Activated naive CD4-positive, alpha-beta T cell treated with anti-CD3 and anti-CD28 coated beads for 36 hours (primary cell): Measurements from ENCODE around the gene DDR1. TPM values are rescaled to one million over a fixed set of nuclear protein-coding genes. Genes with fewer than 3 reads are reported as not detected.
A peak's percentile ranks its signal among the peaks of the same experiment; 100 is the strongest.

Experiments used
- CTCF ChIA-PET: fragments of 350-600 bp; sonication (Branson Sonifier 250); formaldehyde crosslinking; loops from one replicate; lab custom pipeline; 2021; ENCODE audit warnings: antibody characterized with exemption; lab: Charles Lee
- DNase-seq: peaks from one replicate; pipeline ENCODE4 v3.0.0-alpha.2; 2020
- H3K27ac Mint-ChIP-seq: one replicate; pipeline ENCODE4 v1.8.0; 2021; ENCODE audit warnings: mild to moderate bottlenecking, mixed read lengths
- H3K27me3 Mint-ChIP-seq: one replicate; pipeline ENCODE4 v1.8.0; 2021; ENCODE audit warnings: low read depth, mixed read lengths
- H3K36me3 Mint-ChIP-seq: one replicate; pipeline ENCODE4 v1.8.0; 2021; ENCODE audit warnings: low read depth, mixed read lengths
- H3K4me1 Mint-ChIP-seq: one replicate; pipeline ENCODE4 v1.8.0; 2021; ENCODE audit warnings: low read depth, mixed read lengths
- H3K4me3 Mint-ChIP-seq: one replicate; pipeline ENCODE4 v1.8.0; 2021; ENCODE audit warnings: mild to moderate bottlenecking, moderate library complexity, mixed read lengths
- H3K9me3 Mint-ChIP-seq: one replicate; pipeline ENCODE4 v1.8.0; 2021; ENCODE audit warnings: mixed read lengths
- intact Hi-C: fragments of 100-400 bp; cut with micrococcal nuclease; formaldehyde crosslinking; loops from one replicate; pipeline ENCODE4 v1.15.1; 2023
- total RNA-seq, 2 experiments: library from RNA; stranded (reverse); gene quantifications; one replicate each; pipeline ENCODE4 v1.2.3, GENCODE V29; 2021

Gene DDR1
- total RNA-seq, 2 experiments from 2014 or later = 9.5 to 10.1 TPM

DNA sequence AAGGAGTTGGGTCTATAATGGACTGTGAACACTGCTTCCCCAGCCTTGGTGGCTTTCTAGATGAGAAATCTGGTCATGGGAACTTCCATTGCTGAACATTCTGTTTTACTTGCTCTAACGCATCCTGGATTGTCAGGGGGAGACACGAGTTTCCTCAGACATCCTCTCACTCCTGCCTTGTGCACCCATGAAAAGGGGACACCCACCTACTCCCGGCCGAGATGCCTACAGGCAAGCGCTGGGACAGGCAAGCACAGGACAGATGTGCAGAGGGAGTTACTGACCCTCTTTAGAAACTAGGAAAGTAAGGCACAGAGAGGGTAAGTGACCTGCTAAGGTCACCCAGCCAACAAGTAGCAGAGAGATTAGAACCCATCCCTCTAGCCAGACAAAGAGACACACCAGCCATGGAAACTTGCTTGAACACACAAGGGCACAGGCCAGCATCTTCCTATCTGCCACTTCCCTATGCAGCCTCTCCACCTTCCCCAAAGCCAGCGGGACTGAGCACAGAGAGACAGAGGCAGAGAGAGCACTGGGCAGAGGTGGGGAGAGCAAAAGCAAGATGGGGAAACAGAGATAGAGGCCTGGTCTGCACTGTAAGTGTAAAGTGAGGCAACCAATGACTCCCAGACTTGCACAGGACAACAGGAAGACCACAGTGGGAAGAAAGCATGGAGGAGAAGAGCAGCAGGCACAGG lies 48.5 kb downstream of the DDR1 start:
- DNase-seq = no peak
- Mint-ChIP-seq H3K4me1 (no peaks in the 10 kb centered on the region), H3K27me3 (no peaks in the 10 kb centered on the region), H3K27ac (no peak overlapping the region), H3K36me3 (peaks cover 12% of the 10 kb centered on the region), H3K4me3 (no peak overlapping the region), H3K9me3 (peaks cover 3% of the 10 kb centered on the region)
- CTCF ChIA-PET = no interaction called here
- intact Hi-C loops = no loop called here

DNA sequence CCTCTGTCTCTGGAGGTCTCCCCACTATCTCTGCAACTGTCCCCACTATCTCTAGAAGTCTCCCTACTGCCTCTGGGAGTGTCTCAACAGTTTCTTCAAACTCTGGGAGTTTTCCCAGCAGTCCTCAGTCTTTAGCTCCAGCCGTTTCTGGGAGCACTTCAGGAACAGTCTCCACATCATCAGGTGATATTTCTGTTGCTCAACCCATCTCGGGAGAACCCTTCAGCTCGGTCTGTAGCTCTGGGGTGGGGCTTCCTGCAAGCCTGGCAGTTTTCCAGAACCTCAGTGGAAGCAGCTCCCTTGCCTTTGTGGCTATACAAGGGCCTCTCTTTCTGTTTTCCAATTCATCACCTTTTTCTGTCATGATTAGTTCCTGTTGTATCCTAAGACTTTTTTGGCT lies 50.7 kb downstream of the DDR1 start:
- H3K36me3 Mint-ChIP-seq = no peaks in the 10 kb centered on the region
- no peak overlapping the region for H3K4me3 Mint-ChIP-seq
- DNase-seq = no peak
- CTCF ChIA-PET = interaction anchor here (0.5 kb wide), 1 partner anchor 58 kb away, joined by 3 read pairs; no protein-coding TSS in a partner anchor
- H3K27ac Mint-ChIP-seq = no peak overlapping the region
- H3K9me3 Mint-ChIP-seq = no peaks in the 10 kb centered on the region
- no peaks in the 10 kb centered on the region for H3K27me3 Mint-ChIP-seq
- intact Hi-C loops = no loop called here
- no peaks in the 10 kb centered on the region for H3K4me1 Mint-ChIP-seq

DNA sequence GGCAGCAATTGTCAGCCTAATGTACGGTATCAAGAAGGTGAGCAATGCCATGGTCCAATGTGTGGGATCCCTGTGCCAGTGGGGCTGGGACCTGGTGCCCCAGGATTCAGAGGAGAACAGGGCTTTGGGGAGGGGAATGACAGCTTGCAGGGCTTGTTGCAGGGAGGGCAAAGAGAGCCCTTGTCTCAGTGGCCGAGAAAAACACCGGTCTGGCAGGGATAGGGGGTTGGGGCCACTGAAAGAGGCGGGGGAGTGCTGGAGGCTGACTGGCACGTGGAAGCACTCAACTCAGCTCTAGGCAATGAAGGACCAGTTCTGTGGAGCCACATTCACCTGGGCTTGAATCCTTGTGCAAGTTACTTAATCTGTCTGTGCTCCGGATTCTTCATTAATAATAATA lies 52.9 kb downstream of the DDR1 start:
- intact Hi-C loops = no loop called here
- Mint-ChIP-seq H3K36me3 (no peaks in the 10 kb centered on the region), H3K27me3 (peaks cover 15% of the 10 kb centered on the region), H3K4me1 (no peaks in the 10 kb centered on the region), H3K4me3 (no peak overlapping the region), H3K9me3 (no peaks in the 10 kb centered on the region), H3K27ac (no peak overlapping the region)
- CTCF ChIA-PET = no interaction called here
- no peak for DNase-seq

DNA sequence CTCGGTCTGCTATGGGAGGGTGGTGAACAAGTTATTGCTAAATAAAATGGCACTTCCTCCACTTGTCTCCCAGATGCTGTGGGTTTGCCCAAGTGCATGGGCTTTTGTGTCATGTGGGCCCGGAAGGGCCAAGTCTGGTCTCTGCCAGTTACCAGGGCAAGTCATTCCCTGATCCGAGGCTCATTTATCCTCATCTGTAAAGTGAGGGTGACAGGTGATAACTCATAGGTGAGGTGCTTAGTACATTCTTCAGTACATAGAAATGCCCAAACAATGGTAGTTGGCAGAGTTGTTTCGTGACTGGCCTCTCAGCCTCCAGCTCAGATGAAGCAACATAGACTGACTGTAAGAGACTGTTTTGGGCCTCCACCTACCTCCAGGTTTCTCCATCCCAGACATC lies 54.4 kb downstream of the DDR1 start:
- Mint-ChIP-seq H3K4me1 (peaks cover 2% of the 10 kb centered on the region), H3K9me3 (no peaks in the 10 kb centered on the region), H3K27me3 (peaks cover 26% of the 10 kb centered on the region), H3K36me3 (no peaks in the 10 kb centered on the region), H3K27ac (no peak overlapping the region), H3K4me3 (no peak overlapping the region)
- CTCF ChIA-PET = interaction anchor here (0.6 kb wide), 2 partner anchors 131 to 149 kb away, joined by 3 read pairs; no protein-coding TSS in a partner anchor
- intact Hi-C loops = no loop called here
- no peak for DNase-seq

DNA sequence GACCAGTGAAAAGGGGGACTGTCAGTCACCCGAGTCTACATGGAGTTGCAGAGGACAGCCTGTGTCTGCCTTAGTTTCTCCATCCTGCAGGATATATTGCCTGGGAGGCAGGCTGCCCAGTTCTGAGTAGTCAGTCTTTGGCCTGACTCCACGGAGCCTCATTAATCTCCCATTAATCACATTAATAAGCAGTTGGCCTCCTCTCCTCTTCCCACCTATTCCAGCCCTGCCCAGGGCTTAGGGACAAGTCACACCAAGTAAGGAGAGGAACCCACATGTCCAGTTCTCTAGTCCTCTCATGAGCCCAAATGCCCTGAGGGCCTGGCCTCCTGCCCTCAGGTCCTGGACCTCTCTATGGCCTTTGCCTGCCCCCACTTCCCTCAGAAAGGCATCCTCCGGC lies 55.2 kb downstream of the DDR1 start:
- Mint-ChIP-seq H3K36me3 (no peaks in the 10 kb centered on the region), H3K4me1 (peaks cover 2% of the 10 kb centered on the region), H3K27me3 (peaks cover 31% of the 10 kb centered on the region), H3K9me3 (no peaks in the 10 kb centered on the region), H3K4me3 (no peak overlapping the region), H3K27ac (no peak overlapping the region)
- DNase-seq = no peak
- CTCF ChIA-PET = interaction anchor here (0.7 to 1.0 kb wide), 2 partner anchors 24 to 25 kb away, joined by 3 read pairs; no protein-coding TSS in a partner anchor
- intact Hi-C loops = no loop called here

DNA sequence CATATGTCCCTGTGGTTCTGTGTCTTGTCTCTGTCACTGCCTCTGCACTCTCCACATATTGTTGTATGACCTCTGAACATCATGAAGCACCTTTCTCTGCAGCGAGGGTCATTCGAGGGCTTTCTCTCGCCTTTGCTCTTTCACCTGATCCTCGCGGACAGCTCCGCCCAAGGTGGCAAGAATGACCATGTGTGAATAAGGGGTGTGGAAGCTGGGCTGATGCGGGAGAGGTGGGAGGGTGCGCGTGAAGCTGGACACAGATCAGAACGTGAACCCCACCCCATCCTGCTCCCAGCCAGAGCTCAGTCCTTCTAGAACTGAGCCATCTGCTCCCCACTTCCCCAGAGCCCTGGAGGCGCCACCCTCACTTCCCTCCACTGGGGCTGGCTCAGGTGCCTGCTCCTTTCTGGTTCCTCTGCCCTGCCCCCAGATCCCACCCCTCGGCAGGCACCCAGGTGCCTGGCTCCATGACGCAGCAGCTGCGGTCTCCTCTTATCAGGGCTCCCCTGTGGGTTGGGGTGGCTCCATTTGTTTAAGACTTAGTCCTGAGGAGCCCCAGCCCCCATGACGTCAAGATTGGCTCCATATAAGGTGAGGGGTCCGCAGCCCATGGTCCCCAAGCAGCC lies 56.2 kb downstream of the DDR1 start, which contains the start of gene MUCL3:
Gene MUCL3 (plus strand): TSS at position 613 of the 626 bp plus-strand sequence. CDS start 27 bp downstream, outside the sequence.
- intact Hi-C loops = loop anchor here (5.0 kb wide), 1 partner anchor 102 kb away; no protein-coding TSS in a partner anchor
- no peaks in the 10 kb centered on the region for H3K9me3 Mint-ChIP-seq
- H3K4me3 Mint-ChIP-seq = no peak within 1 kb of the TSS
- no peaks in the 10 kb centered on the region for H3K36me3 Mint-ChIP-seq
- no peak for DNase-seq
- no peak within 1 kb of the TSS for H3K27ac Mint-ChIP-seq
- CTCF ChIA-PET = interaction anchor here (0.6 to 1.4 kb wide), 5 partner anchors 25 to 147 kb away, joined by 3 to 5 read pairs (median 3); no protein-coding TSS in a partner anchor
- peaks cover 35% of the 10 kb centered on the region for H3K27me3 Mint-ChIP-seq
- peaks cover 2% of the 10 kb centered on the region for H3K4me1 Mint-ChIP-seq

DNA sequence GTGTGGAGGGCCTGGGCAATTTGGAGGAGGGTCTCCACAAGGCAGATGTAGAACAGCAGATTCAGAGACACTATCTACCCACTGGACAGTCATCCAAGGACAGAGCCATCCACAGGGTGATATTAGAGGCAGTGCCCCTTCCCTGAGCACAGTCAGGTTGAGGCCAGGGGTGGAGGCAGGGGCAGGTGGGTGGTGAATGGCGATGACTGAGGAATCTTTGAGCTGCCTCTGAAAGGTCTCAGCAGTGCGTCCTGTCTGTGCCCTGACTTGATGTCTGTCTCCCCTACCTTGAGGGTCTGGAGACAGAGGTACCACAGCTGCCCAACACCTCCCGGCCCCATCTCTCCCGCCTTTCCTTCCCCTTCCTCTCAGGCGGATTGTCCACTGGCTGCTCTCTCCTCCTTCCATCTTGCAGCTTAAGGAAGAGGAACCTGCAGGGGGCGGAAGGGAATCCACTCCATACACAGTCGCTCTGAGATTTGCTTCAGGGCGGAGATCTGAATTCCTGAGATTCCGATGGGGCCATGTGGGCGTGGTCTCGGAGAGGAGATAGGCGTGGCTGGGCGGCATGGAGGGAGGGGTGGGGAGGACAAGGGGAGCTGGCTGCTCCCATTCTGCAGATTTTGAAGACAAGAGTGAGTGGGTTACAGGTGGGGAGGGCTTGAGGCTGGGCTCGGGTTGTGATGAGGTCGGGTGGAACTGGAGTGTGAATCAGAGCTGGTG lies 58.2 kb downstream of the DDR1 start:
- Mint-ChIP-seq H3K4me3 (no peak overlapping the region), H3K27ac (no peak overlapping the region), H3K36me3 (no peaks in the 10 kb centered on the region), H3K9me3 (no peaks in the 10 kb centered on the region), H3K27me3 (peaks cover 35% of the 10 kb centered on the region), H3K4me1 (peaks cover 2% of the 10 kb centered on the region)
- CTCF ChIA-PET = interaction anchor here (1.4 kb wide), 1 partner anchor 137 kb away, joined by 7 read pairs; no protein-coding TSS in a partner anchor
- peak; percentile 34 for DNase-seq
- intact Hi-C loops = loop anchor here (5.0 kb wide), 1 partner anchor 100 kb away; no protein-coding TSS in a partner anchor

DNA sequence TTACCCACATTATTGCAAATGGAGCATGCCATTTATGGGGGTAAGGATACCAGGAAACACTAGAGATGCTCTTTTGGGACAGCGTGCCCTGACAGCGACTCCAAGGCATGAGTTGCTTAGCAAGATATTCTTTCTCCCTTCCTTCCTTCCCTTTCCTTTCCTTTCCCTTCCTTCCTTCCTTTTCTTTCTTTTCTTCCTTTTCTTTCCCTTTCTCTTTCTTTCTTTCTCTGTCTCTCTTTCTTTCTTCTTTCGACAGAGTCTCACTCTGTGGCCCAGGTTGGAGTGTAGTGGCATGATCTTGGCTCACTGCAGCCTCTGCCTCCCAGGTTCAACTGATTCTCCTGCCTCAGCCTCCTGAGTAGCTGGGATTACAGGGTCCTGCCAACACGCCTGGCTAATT lies 59.7 kb downstream of the DDR1 start:
- Mint-ChIP-seq H3K4me1 (peaks cover 2% of the 10 kb centered on the region), H3K27me3 (peaks cover 35% of the 10 kb centered on the region), H3K4me3 (no peak overlapping the region), H3K27ac (no peak overlapping the region), H3K36me3 (peaks cover 2% of the 10 kb centered on the region), H3K9me3 (no peaks in the 10 kb centered on the region)
- intact Hi-C loops = loop anchor here (5.0 kb wide), 1 partner anchor 98 kb away; no protein-coding TSS in a partner anchor
- no peak for DNase-seq
- CTCF ChIA-PET = no interaction called here

DNA sequence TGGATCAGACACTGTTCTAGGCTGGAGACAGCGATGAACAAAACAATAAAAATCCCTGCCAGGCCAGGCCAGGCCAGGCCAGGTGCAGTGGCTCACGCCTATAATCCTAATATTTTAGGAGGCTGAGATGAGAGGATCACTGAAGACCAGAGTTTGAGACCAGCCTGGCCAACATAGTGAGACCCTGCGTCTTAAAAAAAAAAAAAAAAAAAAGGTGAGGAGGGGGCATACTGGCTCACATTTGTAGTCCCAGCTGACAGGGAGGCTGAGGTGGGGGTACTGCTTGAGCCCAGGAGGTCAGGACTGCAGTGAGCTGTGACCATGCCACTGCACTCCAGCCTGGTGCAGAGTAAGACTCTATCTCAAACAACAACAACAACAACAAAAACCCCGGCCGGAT lies 61.0 kb downstream of the DDR1 start:
- peaks cover 34% of the 10 kb centered on the region for H3K27me3 Mint-ChIP-seq
- no peak for DNase-seq
- H3K4me1 Mint-ChIP-seq = peaks cover 2% of the 10 kb centered on the region
- CTCF ChIA-PET = interaction anchor here (0.7 kb wide), 1 partner anchor 293 kb away, joined by 3 read pairs; no protein-coding TSS in a partner anchor
- H3K27ac Mint-ChIP-seq = no peak overlapping the region
- no peaks in the 10 kb centered on the region for H3K9me3 Mint-ChIP-seq
- no peak overlapping the region for H3K4me3 Mint-ChIP-seq
- H3K36me3 Mint-ChIP-seq = peaks cover 2% of the 10 kb centered on the region
- intact Hi-C loops = no loop called here

DNA sequence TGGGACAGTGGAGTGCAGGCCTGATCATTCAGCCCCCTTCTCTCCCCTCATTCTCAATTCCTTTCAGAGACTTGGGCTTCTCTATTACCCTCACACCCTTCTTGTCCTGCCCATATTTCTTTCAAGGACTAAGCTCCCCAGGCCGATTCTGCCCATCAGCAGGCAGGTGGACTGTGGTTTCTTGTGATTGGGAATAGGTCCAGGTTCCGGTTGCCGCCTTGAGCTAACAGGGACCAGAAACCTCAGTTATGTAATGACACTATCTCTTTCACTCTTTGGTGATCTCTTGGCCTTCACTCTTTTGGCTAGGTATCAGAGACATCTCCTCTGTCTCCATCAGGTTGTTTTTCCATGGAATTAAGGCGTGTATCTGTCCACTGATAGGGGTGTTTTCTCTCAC lies 62.9 kb downstream of the DDR1 start:
- Mint-ChIP-seq H3K27me3 (peaks cover 20% of the 10 kb centered on the region), H3K27ac (no peak overlapping the region), H3K36me3 (peaks cover 2% of the 10 kb centered on the region), H3K4me3 (no peak overlapping the region), H3K9me3 (no peaks in the 10 kb centered on the region), H3K4me1 (peaks cover 2% of the 10 kb centered on the region)
- CTCF ChIA-PET = interaction anchor here (0.9 kb wide), 1 partner anchor 133 kb away, joined by 5 read pairs; no protein-coding TSS in a partner anchor
- intact Hi-C loops = no loop called here
- no peak for DNase-seq

DNA sequence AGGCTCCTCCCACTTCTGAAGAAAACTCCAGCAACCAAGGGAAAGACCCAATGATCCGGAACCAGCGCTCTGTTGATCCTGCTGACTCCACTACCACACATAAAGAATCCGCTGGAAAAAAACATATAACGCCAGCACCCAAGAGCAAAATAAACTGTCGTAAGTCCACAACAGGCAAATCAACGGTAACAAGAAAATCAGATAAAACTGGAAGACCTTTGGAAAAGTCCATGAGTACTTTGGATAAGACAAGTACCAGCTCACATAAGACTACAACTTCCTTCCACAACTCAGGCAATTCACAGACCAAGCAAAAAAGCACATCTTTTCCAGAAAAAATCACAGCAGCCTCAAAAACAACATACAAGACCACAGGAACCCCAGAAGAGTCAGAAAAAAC lies 64.5 kb downstream of the DDR1 start:
- H3K9me3 Mint-ChIP-seq = no peaks in the 10 kb centered on the region
- peaks cover 2% of the 10 kb centered on the region for H3K36me3 Mint-ChIP-seq
- CTCF ChIA-PET = no interaction called here
- no peak for DNase-seq
- intact Hi-C loops = no loop called here
- no peak overlapping the region for H3K27ac Mint-ChIP-seq
- H3K4me3 Mint-ChIP-seq = no peak overlapping the region
- peaks cover 8% of the 10 kb centered on the region for H3K27me3 Mint-ChIP-seq
- no peaks in the 10 kb centered on the region for H3K4me1 Mint-ChIP-seq
